ENCODE data around the gene TNFRSF4. TPM values are rescaled to one million over a fixed set of nuclear protein-coding genes. Genes with fewer than 3 reads are reported as not detected.
A peak's percentile ranks its signal among the peaks of the same experiment; 100 is the strongest.

TNFRSF4 gene
- total RNA-seq, 3 donors from 2014 or later (not counting 1 experiment from before 2014, with no cell fraction given) = 14.3 to 26.5 (median 15.7) TPM

DNA sequence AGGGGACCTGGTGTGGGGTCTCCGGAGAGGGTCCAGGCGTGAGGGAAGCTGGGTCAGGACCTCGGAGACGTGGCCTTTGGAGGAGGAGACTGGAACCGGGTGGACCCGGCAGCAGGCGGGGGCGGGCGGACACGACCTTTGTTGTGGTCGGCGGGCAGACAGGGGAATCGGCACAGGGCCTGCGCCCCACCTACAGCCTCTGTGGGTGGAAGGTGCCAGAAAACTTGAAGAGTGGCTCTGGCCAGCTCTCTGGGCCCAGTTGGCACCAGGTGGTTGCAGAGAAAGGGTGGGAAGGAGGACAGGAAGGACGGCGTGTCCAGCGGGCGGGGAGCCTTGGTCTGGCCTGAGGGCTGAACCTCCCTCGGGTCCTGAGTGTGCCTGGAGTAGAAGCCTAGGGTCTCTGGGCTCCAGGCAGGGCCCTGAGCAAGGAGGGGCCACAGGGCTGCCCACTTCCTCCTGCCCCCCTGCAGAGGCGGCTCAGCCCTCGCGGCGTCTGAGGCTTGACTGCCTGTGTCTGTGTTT, 48.0 kb downstream of the TNFRSF4 start:
- H3K27ac Mint-ChIP-seq = peak overlapping the region; percentile 73 to 85
- no peak for TF ChIP-seq CTCF (IDR thresholded peaks at IDR 0.05)
- Histone ChIP-seq H3K27me3 (ENCODE audit: control insufficient read depth, insufficient read depth, low read length) (peaks cover 3% of the 10 kb centered on the region), H3K36me3 (ENCODE audit: control insufficient read depth, insufficient read depth, low read length) (no peaks in the 10 kb centered on the region), H3K27ac (ENCODE audit: low read length) (peak overlapping the region; percentile 64), H3K4me1 (ENCODE audit: control insufficient read depth, insufficient read depth, low read length) (peaks cover 56% of the 10 kb centered on the region), H3K4me3 (ENCODE audit: low read length) (no peak overlapping the region), H3K9me3 (ENCODE audit: control insufficient read depth, insufficient read depth, low read length) (no peaks in the 10 kb centered on the region)
- peak overlapping the region; percentile 61 for H3K4me3 Mint-ChIP-seq
- H3K4me1 Mint-ChIP-seq = peaks cover 7 to 11% of the 10 kb centered on the region in 2 donors
- H3K9me3 Mint-ChIP-seq = no peaks in the 10 kb centered on the region
- WGBS (ENCODE audit: insufficient coverage) = 26% methylated on average over 23 of the region's 23 CpGs
- H3K36me3 Mint-ChIP-seq = no peaks in the 10 kb centered on the region
- intact Hi-C loops (cut with micrococcal nuclease) = no loop called here
- ATAC-seq (peak; percentile 54 to 81 (median 77)), DNase-seq (peak in 1 of 2 donors; percentile 48)
- H3K27me3 Mint-ChIP-seq (ENCODE audit: low read depth in 2 of 2) = peaks cover 0 to 8% of the 10 kb centered on the region in 2 donors

DNA sequence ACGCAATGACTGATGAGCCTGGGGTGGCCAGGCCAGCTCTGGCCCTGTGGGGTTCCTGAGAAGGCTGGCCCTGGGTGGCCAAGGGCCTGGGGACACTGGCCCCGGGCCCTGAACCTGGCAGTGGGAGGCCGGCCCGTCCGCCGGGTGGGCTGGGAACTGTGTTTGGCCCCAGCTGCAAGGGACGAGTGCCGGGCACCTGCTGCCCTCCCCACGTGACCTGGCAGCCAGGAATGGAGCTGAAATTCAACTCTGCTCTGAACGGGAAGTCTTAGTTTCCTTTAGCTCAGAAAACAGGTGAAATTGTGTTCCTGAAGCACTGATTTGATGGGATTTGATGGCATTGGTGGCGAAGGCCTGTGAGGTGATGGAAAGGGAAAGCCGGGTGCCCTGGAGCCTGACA, 48.5 kb downstream of the TNFRSF4 start:
- intact Hi-C loops (cut with micrococcal nuclease) = no loop called here
- H3K9me3 Mint-ChIP-seq = no peaks in the 10 kb centered on the region
- H3K36me3 ChIP-seq (ENCODE audit: control insufficient read depth, insufficient read depth, low read length) = no peaks in the 10 kb centered on the region
- H3K27me3 ChIP-seq (ENCODE audit: control insufficient read depth, insufficient read depth, low read length) = peaks cover 3% of the 10 kb centered on the region
- H3K27ac ChIP-seq (ENCODE audit: low read length) = peak overlapping the region; percentile 64
- H3K4me3 ChIP-seq (ENCODE audit: low read length) = no peak overlapping the region
- H3K4me1 ChIP-seq (ENCODE audit: control insufficient read depth, insufficient read depth, low read length) = peaks cover 51% of the 10 kb centered on the region
- H3K4me3 Mint-ChIP-seq = peak overlapping the region; percentile 61
- H3K36me3 Mint-ChIP-seq = no peaks in the 10 kb centered on the region
- TF ChIP-seq CTCF (IDR thresholded peaks at IDR 0.05) = no peak
- peaks cover 0 to 8% of the 10 kb centered on the region in 2 donors for H3K27me3 Mint-ChIP-seq (ENCODE audit: low read depth in 2 of 2)
- peaks cover 7 to 11% of the 10 kb centered on the region in 2 donors for H3K4me1 Mint-ChIP-seq
- H3K27ac Mint-ChIP-seq = peak overlapping the region; percentile 73 to 85
- no peak for ATAC-seq
- whole genome bisulfite sequencing (ENCODE audit: insufficient coverage) = 81% methylated on average over 12 of the region's 12 CpGs
- no peak for DNase-seq
- H3K9me3 ChIP-seq (ENCODE audit: control insufficient read depth, insufficient read depth, low read length) = no peaks in the 10 kb centered on the region

- Histone ChIP-seq H3K4me1 (ENCODE audit: control insufficient read depth, insufficient read depth, low read length) (peaks cover 45% of the 10 kb centered on the region), H3K9me3 (ENCODE audit: control insufficient read depth, insufficient read depth, low read length) (no peaks in the 10 kb centered on the region), H3K4me3 (ENCODE audit: low read length) (no peak overlapping the region), H3K36me3 (ENCODE audit: control insufficient read depth, insufficient read depth, low read length) (no peaks in the 10 kb centered on the region), H3K27ac (ENCODE audit: low read length) (no peak overlapping the region), H3K27me3 (ENCODE audit: control insufficient read depth, insufficient read depth, low read length) (no peaks in the 10 kb centered on the region)
- DNase-seq (no peak), ATAC-seq (no peak)
- peaks cover 7 to 11% of the 10 kb centered on the region in 2 donors for H3K4me1 Mint-ChIP-seq
- 84% methylated on average over 48 of the region's 48 CpGs for WGBS (ENCODE audit: insufficient coverage)
- H3K36me3 Mint-ChIP-seq = no peaks in the 10 kb centered on the region
- no peak overlapping the region for H3K27ac Mint-ChIP-seq
- H3K4me3 Mint-ChIP-seq = no peak overlapping the region
- TF ChIP-seq CTCF (IDR thresholded peaks at IDR 0.05) = no peak
- H3K9me3 Mint-ChIP-seq = no peaks in the 10 kb centered on the region
- intact Hi-C loops (cut with micrococcal nuclease) = no loop called here
- peaks cover 0 to 4% of the 10 kb centered on the region in 2 donors for H3K27me3 Mint-ChIP-seq (ENCODE audit: low read depth in 2 of 2)
These were observed 49.1 kb downstream of the TNFRSF4 start for GRCh38 chr1:1164701-1165451.
